Stimulated activated CD8-positive, alpha-beta memory T cell treated with anti-CD3 and anti-CD28 coated beads, Interleukin-15, amount 100 ng/mL, for 24 hours (primary cell): ENCODE measurements around the gene LASP1NB.
A peak's percentile ranks its signal among the peaks of the same experiment; 100 is the strongest.
"Not testable (repeated sequence)": the region's sequence is repeated elsewhere in the genome, so short reads cannot be mapped to it uniquely, and the experiment has no call there.

Experiments
- DNase-seq: peaks from one replicate; pipeline ENCODE4 v3.0.0-alpha.2; 2020; ENCODE audit warnings: low read depth

Gene LASP1NB

GRCh38 chr17:38897176-38897575, 28.2 kb upstream of the LASP1NB start:
- DNase-seq, result no peak

DNA sequence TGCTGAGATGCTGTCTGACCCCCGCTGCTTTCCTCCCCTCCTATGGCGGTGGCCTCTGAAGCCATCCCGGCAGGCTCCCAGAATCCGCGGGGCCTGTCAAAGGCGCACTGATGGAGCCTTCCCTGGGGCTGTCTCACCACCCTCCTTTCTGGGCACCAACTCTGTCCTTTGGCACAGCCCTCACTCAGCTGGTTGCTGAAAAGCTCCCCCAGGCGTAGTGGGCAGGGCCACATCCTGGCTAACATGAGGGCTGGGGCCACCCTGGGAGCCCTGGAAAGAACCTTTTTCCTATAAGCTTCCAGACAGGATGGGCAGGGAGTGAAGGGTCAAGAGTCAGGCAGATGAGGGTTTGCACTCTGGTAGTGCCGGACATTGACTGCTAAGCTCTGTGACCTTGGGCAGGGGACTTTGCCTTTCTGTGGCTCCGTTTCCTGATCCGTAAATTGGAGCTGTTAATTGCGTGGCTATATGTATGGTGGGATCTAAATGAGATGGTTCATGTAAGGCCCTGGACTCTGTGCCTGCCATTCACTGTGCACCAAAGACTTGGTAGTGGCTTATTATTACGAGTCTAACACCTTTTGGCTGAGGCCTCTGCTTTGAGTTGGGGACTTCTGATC, 27.6 kb upstream of the LASP1NB start:
- DNase-seq, result no peak

GRCh38 chr17:38898291-38898679, 27.1 kb upstream of the LASP1NB start:
- no peak for DNase-seq

DNA sequence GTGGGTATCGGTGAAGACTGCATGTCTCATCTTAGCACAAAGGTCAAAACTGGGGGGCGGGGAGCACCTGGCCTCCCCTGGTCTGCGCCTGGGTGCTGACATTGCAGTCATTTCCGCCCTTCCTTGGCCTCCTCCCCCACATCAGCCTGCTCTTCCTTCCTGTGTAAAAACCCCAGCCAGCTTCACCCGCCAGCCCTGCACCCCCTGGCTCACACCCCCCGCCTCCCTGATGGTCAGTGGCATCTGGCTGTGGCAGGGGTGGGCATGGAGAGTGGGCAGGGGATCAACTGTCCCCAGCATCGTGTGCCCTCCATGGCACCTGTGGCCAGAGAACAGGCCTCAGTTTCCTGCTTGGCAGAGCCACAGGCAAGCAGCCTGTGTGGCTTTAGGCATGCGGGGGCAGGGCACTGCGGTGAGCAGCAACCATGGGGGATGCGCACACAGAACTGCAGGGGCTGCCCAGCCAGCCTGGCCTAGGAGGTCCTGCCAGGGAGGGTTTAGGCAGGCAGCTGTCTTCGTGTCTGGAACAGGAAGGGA, 26.5 kb upstream of the LASP1NB start:
- DNase-seq, result peak; percentile 50

- DNase-seq, result no peak
These were observed 26.0 kb upstream of the LASP1NB start for GRCh38 chr17:38899421-38899820.

GRCh38 chr17:38900978-38901656, 24.3 kb upstream of the LASP1NB start:
- no peak for DNase-seq

- DNase-seq, result no peak
These were observed 22.0 kb upstream of the LASP1NB start for GRCh38 chr17:38903404-38903803.

GRCh38 chr17:38904892-38905291, 20.5 kb upstream of the LASP1NB start:
- DNase-seq, result no peak

GRCh38 chr17:38905375-38905774, 20.0 kb upstream of the LASP1NB start:
- no peak for DNase-seq

- no peak for DNase-seq
These were observed 18.8 kb upstream of the LASP1NB start for GRCh38 chr17:38906460-38907228.

- DNase-seq, result no peak
These were observed 17.3 kb upstream of the LASP1NB start for GRCh38 chr17:38907930-38908675.

DNA sequence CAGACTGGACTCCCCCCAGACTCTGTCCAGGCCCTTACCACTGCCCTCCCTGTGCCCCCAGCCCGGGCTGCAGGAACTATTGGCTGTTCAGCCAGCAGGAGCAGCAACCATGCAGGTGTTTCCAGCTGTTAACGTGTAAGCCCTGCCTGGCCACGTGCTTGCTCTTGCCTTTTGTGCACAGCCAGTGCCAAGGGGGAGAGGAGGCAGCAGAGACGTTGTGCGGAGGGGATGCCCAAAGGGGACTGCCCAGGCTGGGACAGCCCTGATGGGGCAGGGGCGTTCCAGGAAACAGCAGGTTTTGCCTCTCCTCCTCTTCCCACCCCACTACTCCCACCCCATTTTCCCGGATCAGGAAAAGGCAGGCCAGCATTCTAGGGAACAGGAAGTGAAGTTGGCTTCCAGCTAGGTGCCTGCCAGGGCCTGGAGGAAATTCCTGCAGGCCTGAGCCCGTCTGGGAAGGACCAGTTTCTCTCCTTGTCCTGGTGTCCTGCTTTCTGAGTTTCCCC, 16.7 kb upstream of the LASP1NB start:
- DNase-seq, result no peak

- DNase-seq, result no peak
These were observed 15.1 kb upstream of the LASP1NB start for GRCh38 chr17:38910325-38910724.

DNA sequence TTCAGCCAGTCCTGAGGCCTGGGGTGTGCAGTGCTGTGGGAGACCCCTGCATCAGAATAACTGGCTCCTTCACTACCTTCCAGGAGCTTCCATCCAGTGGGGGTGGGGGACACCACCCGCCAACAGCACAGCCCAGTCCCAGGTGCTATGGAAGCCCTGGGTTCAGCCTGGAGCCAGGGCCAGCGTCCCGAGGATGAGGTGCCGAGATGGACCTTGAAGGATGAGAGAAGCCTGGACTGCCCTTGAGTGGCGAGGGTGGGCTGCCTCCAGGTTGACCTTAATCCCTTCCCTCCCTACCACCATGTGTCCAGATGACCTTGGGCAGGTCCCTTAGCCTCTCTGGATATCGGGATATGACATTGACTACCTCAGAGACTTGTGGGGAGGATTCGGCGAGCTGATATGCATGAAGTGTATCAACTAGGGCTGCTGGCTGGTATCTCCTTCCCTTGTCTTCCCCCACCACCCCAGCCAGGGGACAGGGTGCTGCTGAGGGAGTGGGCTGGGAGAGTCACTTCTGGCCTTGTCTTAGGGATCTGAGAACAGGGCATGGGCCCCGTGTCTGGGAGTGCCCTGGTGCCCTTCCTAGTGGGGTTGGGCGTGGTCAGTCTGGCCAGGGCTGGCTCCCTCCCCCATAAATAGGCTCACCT, 14.2 kb upstream of the LASP1NB start:
- no peak for DNase-seq

GRCh38 chr17:38911731-38912081, 13.7 kb upstream of the LASP1NB start:
- DNase-seq, result not testable (repeated sequence)

DNA sequence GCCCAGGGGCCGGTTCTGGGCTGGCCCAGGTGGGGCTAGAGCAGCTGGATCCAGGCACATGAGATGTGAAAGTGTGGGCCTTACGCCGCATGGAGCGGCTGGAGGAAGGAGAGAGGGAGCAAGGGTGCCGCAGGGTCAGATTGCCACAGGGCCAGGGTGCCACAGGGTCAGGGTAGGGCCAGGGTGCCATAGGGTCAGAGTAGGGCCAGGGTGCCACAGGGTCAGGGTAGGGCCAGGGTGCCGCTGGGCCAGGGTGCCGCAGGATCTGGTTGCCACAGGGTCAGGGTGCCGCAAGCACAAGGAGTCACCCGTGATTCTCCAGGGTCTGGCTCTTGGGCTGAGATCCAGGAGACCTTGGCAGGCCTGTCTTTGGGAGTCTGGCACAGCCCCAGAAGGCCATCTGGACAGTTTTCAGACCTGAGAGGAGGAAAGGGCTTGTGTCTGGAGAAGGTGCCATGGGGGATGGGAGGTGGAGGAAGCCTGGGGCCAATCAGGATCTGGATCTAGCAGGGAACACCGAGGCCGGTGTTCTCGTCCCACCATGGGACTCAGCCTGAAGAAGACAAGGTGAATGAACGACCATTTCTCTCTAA, 13.1 kb upstream of the LASP1NB start:
- no peak for DNase-seq

- DNase-seq, result no peak
These were observed 10.4 kb upstream of the LASP1NB start for GRCh38 chr17:38914741-38915638.

DNA sequence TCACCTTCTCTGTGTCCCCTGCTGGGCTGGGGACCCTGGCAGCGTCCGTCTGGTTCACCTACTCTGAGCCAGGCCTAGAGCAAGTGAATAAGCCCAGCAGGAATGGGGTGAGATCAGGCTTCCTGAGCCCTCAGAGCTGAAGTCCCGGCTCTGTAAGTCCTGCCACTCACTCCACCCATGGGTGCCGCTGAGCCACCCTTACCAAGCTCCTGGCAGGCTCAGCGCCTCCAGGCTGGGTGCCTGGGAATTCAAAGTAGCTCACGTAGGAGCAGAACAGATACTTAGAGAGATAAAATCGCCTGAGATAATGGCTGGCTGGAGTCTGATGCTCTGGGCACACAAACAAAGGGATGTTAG, 9.8 kb upstream of the LASP1NB start:
- DNase-seq, result no peak

GRCh38 chr17:38916771-38917170, 8.6 kb upstream of the LASP1NB start:
- no peak for DNase-seq

DNA sequence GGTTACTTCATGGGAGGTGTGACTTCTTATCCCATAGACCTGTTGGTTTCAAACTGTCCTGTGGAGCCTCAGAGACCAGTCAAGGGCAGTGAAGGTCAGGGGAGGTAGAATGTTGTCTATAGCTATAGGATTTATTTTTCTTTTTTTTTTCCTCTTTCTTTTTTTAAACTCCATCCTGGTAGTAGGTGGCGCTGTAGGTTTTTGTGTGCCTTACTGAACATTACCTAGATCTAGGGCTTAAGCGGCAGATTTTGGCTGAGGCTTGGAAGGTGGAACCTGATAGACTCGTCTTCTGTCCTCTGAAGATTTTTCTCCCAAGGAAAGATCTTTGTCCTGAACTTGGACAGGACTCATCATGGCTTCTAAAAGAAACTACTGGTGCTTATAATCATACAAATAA, 8.2 kb upstream of the LASP1NB start:
- DNase-seq, result no peak
